ENCODE data around the gene UHRF1.

Gene UHRF1

DNA sequence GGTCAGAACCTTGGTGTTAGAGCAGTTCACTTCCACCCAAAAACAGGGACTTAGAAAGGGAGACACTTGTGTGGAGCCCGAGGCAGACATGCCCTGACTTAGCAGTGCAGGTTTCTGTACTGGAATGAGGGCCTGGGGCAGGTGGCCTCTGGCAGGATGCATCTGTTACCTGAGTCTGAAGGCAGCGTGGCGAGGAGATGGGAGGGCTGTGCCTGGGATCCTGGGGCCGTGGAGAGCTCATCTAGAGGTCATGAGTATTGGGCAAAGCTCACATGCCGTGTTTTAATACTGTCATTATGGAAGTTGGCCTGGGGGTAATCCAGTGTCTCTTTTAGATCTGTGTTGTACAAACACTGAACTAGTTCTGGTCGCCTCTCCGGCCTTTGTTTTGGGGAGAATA, 81.0 kb downstream of the UHRF1 start:
- DNase-seq (ENCODE audit: low read depth) = no peak

DNA sequence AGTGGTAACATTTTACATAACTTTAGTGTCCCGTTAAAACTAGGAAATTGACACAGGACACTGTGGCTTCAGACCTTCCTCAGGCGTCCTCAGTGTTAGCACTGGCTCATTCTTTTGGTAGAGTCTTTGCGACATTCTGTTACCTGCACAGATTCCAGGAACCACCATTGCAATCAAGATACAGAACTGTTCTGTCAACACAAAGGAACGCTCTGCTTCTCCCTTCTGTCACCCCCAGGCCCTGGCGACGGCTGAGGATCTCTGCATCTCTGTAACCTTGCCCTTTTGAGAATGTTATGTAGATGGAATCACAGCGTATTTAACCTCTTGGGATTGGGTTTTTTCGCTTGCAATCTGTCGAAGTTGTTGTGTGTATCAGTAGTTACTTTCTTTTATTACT, 82.2 kb downstream of the UHRF1 start:
- no peak for DNase-seq (ENCODE audit: low read depth)

- DNase-seq (ENCODE audit: low read depth) = no peak
Observed at GRCh38 chr19:4991996-4992698, 82.8 kb downstream of the UHRF1 start.

DNA sequence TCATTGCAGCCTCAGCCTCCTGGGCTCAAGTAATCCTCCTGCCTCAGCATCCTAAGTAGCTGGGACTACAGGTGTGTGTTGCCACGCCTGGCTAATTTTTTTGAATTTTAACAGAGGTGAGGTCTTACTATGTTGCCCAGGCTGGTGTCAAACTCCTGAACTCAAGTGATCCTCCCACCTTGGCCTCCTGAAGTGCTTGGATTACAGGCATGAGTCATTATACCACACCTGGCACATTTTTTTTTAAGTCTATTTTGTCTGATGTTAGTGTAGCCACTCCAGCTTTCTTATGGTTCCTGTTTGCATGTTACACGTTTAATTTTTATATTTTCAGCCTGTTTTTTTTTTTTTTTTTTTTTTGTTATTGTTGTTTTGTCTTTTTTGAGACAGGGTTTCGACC, 84.4 kb downstream of the UHRF1 start:
- no peak for DNase-seq (ENCODE audit: low read depth)

DNA sequence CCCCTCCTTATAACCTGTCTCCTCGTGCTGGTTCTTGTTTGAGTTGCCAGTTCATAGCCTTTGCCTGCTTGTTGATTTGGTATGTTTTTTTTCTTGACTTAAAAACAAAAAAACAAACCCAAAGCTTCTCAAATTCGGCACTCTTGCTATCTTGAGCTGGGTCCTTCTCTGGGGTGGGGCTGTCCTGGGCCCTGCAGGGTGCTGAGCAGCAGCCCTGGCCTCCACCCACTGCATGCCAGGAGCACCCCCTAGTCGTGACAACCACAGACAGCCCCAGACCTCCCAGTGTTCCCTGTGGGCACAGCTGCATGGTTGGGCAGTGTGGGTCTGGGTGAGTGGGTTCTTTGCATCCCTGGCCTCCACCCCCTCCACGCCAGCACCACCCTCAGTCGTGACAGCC, 87.4 kb downstream of the UHRF1 start:
- no peak for DNase-seq (ENCODE audit: low read depth)

GRCh38 chr19:4997297-4997696, 88.0 kb downstream of the UHRF1 start:
- no peak for DNase-seq (ENCODE audit: low read depth)

GRCh38 chr19:5000120-5000611, 90.9 kb downstream of the UHRF1 start:
- DNase-seq (ENCODE audit: low read depth) = no peak

DNA sequence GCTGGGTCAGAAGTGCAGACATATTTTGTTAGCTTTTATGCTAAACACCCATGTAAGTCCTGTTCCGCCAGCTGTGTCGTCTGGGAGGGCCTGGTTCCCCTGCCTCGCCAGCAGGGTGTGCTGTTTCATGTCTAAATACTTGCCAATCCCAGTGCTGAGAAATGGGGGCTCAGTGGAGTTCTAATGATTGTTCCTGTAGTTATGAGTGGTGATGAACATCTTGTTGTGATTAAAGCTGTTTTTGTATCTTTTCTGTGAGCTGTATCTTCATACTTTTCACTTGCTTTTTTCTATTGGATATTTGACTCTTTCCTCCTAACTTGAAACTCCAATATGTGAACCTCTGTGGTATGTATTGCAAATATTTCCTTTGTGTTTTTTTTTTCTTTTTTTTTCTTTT, 92.3 kb downstream of the UHRF1 start:
- DNase-seq (ENCODE audit: low read depth) = no peak

DNA sequence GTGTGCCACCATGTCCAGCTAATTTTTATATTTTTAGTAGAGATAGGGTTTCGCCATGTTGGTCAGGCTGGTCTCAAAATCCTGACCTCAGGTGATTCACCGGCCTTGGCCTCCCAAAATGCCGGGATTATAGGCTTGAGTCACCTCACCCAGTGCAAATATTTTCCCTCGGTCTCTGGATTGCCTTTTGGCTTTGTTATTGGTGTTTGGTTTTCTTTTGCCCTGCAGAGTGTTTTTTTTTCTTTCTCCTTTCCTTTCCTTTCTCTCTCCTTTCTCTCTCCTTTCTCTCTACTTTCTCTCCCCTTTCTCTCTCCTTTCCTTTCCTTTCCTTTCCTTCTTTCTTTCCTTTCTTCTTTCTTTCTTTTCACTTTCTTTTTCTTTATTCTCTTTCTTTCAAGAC, 92.8 kb downstream of the UHRF1 start:
- no peak for DNase-seq (ENCODE audit: low read depth)

DNA sequence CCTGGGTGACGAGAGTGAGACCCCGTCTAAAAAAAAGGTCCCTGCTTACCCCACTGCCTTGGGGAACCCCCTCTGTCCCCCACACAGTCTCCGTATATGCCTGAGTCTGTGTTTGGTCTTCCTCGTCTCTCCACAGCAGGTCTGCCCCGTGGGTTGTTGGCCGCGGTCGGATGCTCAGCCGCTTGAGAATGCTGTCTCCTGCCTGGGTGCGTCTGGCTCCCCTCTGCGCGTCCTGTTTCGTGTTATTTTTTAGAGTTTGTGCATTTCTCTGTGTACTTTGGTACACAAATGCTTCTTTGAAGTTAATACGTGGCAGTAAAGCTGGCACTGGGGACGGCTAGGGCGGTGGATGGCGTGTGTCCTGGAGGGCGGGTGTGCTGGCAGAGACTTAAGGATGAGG, 94.5 kb downstream of the UHRF1 start:
- DNase-seq (ENCODE audit: low read depth) = no peak

- DNase-seq (ENCODE audit: low read depth) = no peak
Observed at GRCh38 chr19:5005096-5005495, 95.8 kb downstream of the UHRF1 start.

- no peak for DNase-seq (ENCODE audit: low read depth)
Observed at GRCh38 chr19:5006201-5006600, 96.9 kb downstream of the UHRF1 start.

GRCh38 chr19:5006821-5007220, 97.5 kb downstream of the UHRF1 start:
- DNase-seq (ENCODE audit: low read depth) = no peak

Measured in T follicular helper cell (primary cell).